Skeletal muscle satellite cell (primary cell): ENCODE results near the gene RAPSN. TPM values are rescaled to one million over a fixed set of nuclear protein-coding genes. Genes with fewer than 3 reads are reported as not detected.

Experiments used
- H3K27me3 ChIP-seq: 2 replicates; pipeline ENCODE4 v1.7.0; 2013; ENCODE audit warnings: low read length; ENCODE audit not compliant: control insufficient read depth, insufficient read depth
- H3K36me3 ChIP-seq: 2 replicates; pipeline ENCODE4 v1.7.0; 2013; ENCODE audit warnings: mild to moderate bottlenecking, control low read depth, low read length; ENCODE audit not compliant: insufficient read depth
- H3K4me1 ChIP-seq: 2 replicates; pipeline ENCODE4 v1.7.0; 2013; ENCODE audit warnings: low read length; ENCODE audit not compliant: control insufficient read depth, insufficient read depth
- H3K4me2 ChIP-seq: 2 replicates; pipeline ENCODE4 v1.7.0; 2013; ENCODE audit warnings: mild to moderate bottlenecking, low read length
- H3K4me3 ChIP-seq: 2 replicates; pipeline ENCODE4 v1.7.0; 2013; ENCODE audit warnings: low read length
- H3K9ac ChIP-seq: 2 replicates; pipeline ENCODE4 v1.7.0; 2013; ENCODE audit warnings: mild to moderate bottlenecking, low read depth, low read length, moderate library complexity
- H3K9me3 ChIP-seq: replicated peaks from 2 replicates; pipeline ENCODE4 v1.7.0; 2013; ENCODE audit warnings: mild to moderate bottlenecking, control low read depth, low read length
- small RNA-seq: library from RNA; depleted of rRNA; stranded (forward); fragments of <200 nt; gene quantifications from one replicate; pipeline ENCODE3, GENCODE V24; 2012

RAPSN gene

GRCh38 chr11:47391077-47391583 is 57.8 kb downstream of the RAPSN start:
- Histone ChIP-seq H3K36me3 (no peaks in the 10 kb centered on the region), H3K9me3 (no peaks in the 10 kb centered on the region), H3K4me1 (peaks cover 15% of the 10 kb centered on the region), H3K4me3 (no peak overlapping the region), H3K27me3 (no peaks in the 10 kb centered on the region), H3K9ac (no peak overlapping the region), H3K4me2 (no peak overlapping the region)

DNA sequence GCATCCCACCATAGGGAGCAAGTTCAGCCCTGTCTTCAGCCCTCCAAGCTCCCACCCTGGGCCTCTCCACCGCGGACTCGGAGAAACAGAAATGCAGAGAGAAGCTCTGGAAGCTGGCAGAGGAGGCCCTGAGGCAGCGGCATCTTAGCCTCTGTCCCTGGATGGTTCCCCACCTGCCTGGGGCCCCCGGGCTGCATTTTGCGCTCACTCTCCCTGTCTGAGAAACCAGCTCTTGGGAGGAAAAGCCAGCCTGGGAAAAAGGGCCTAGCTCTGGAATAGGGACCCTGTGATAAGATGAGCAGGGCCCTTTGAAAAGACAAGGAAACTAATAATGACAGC is 58.5 kb downstream of the RAPSN start:
- peaks cover 15% of the 10 kb centered on the region for H3K4me1 ChIP-seq
- H3K27me3 ChIP-seq: no peaks in the 10 kb centered on the region
- H3K9ac ChIP-seq: no peak overlapping the region
- no peaks in the 10 kb centered on the region for H3K36me3 ChIP-seq
- no peak overlapping the region for H3K4me2 ChIP-seq
- no peaks in the 10 kb centered on the region for H3K9me3 ChIP-seq
- H3K4me3 ChIP-seq: no peak overlapping the region

GRCh38 chr11:47389577-47390421 is 59.1 kb downstream of the RAPSN start:
- H3K4me1 ChIP-seq: peaks cover 15% of the 10 kb centered on the region
- H3K27me3 ChIP-seq: no peaks in the 10 kb centered on the region
- no peak overlapping the region for H3K9ac ChIP-seq
- H3K4me2 ChIP-seq: no peak overlapping the region
- H3K9me3 ChIP-seq: no peaks in the 10 kb centered on the region
- no peaks in the 10 kb centered on the region for H3K36me3 ChIP-seq
- H3K4me3 ChIP-seq: no peak overlapping the region

- H3K27me3 ChIP-seq: no peaks in the 10 kb centered on the region
- no peaks in the 10 kb centered on the region for H3K9me3 ChIP-seq
- no peaks in the 10 kb centered on the region for H3K36me3 ChIP-seq
- no peak overlapping the region for H3K9ac ChIP-seq
- H3K4me1 ChIP-seq: peaks cover 8% of the 10 kb centered on the region
- H3K4me2 ChIP-seq: no peak overlapping the region
- no peak overlapping the region for H3K4me3 ChIP-seq
Measured at GRCh38 chr11:47388697-47389576, 60.0 kb downstream of the RAPSN start.

GRCh38 chr11:47387944-47388696 is 60.8 kb downstream of the RAPSN start:
- Histone ChIP-seq H3K4me2 (no peak overlapping the region), H3K36me3 (no peaks in the 10 kb centered on the region), H3K9me3 (no peaks in the 10 kb centered on the region), H3K4me1 (peaks cover under 1% of the 10 kb centered on the region), H3K27me3 (no peaks in the 10 kb centered on the region), H3K4me3 (no peak overlapping the region), H3K9ac (no peak overlapping the region)

Small RNA genes lying within 50 kb of the gene (small RNA-seq; reads per million reads assigned to genes)
- not detected for gene MIR4487
